ENCODE measurements around the gene PSMB10. TPM values are rescaled to one million over a fixed set of nuclear protein-coding genes. Genes with fewer than 3 reads are reported as not detected.
"Not testable (repeated sequence)": the region's sequence is repeated elsewhere in the genome, so short reads cannot be mapped to it uniquely, and the experiment has no call there.

Gene PSMB10
- polyA plus RNA-seq (2013, experiment 1 of 2), result 12.5 TPM
- polyA plus RNA-seq (2013, experiment 2 of 2), result 10.1 TPM

DNA sequence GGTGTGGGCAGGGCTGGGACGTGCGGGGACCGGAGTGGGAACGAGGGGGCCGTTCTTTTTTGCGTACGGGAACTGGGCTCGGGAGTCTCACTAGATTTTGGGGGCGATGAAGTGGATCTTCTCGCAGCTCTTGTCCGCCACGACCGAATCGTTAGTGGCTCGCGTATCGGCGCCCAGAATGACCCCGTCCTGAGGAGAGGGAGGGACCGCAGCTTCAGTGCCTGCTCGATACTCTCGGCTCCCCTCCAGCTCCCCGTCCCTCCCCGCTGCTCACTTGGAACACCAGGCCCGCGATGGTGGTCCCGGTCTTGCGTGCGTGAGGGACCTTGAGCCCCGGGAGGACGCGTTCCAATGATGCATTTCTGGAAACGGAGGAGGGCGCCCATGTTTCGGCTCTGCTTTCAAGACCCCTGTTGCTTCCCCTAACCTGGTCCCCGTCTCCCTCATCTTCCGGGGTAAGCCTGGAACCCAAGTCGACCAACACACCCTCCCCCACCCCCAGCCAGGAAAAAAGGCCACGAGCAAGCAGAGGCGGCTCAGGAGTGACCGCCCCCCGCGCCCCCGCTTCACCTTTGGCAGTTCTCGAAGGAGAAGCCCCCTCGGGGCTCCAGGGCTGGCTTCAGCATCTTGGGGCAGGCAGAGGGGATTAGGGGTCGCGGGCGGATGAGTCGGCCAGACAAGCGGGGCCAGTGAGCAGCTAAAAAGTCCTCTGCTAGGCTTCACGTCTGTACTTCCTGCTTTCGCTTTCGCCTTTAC, at the start of gene PSMB10:
TSS of gene PSMB10 (minus strand) at position 727 of the 756 bp plus-strand sequence. CDS start at position 626, 101 bp downstream.
- Histone ChIP-seq H3K4me3 (ENCODE audit: extremely low read depth, insufficient read depth, low read length, poor library complexity, severe bottlenecking) (peak within 1 kb of the TSS; percentile 86), H3K36me3 (ENCODE audit: control insufficient read depth, insufficient read depth, low read length) (peaks cover 18% of the 10 kb centered on the region), H3K27ac (ENCODE audit: low read depth, low read length, severe bottlenecking) (peak within 1 kb of the TSS; percentile 62), H3K4me1 (ENCODE audit: control insufficient read depth, insufficient read depth, low read length, poor library complexity, severe bottlenecking) (peaks cover 3% of the 10 kb centered on the region), H3K9me3 (ENCODE audit: control insufficient read depth, low read length) (no peaks in the 10 kb centered on the region)
- WGBS, 2 experiments (ENCODE audit: insufficient coverage in 2 of 2), result 2 to 3% methylated on average over 45 to 53 of the region's 54 CpGs

DNA sequence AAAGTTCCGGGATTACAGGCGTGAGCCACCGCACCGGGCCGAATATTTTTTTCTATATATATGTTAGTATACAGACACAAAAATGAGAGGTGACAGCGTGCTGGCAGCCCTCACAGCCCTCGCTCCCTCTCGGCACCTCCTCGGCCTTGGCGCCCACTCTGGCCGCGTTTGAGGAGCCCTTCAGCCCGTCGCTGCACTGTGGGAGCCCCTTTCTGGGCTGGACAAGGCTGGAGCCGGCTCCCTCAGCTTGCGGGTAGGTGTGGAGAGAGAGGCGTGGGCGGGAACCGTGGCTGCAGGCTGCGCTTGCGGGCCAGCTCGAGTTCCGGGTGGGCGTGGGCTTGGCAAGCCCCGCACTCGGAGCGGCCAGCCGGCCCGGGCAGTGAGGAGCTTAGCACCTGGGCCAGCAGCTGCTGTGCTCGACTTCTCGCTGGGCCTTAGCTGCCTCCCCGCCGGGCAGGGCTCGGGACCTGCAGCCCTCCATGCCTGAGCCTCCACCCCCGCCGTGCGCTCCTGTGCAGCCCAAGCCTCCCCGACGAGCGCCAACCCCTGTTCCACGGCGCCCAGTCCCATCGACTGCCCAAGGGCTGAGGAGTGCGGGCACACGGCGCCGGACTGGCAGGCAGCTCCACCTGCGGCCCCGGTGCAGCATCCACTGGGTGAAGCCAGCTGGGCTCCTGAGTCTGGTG, 45.5 kb upstream of the PSMB10 start:
- Histone ChIP-seq H3K9me3 (ENCODE audit: control insufficient read depth, low read length) (no peaks in the 10 kb centered on the region), H3K4me3 (ENCODE audit: extremely low read depth, insufficient read depth, low read length, poor library complexity, severe bottlenecking) (no peak overlapping the region), H3K27ac (ENCODE audit: low read depth, low read length, severe bottlenecking) (no peak overlapping the region), H3K4me1 (ENCODE audit: control insufficient read depth, insufficient read depth, low read length, poor library complexity, severe bottlenecking) (no peaks in the 10 kb centered on the region), H3K36me3 (ENCODE audit: control insufficient read depth, insufficient read depth, low read length) (no peaks in the 10 kb centered on the region)
- 95 to 96% methylated on average over 38 to 42 of the region's 49 CpGs for WGBS, 2 experiments (ENCODE audit: insufficient coverage in 2 of 2)

GRCh38 chr16:67979955-67980678, 43.5 kb upstream of the PSMB10 start, which contains the start of gene DPEP3:
TSS of gene DPEP3 (minus strand) at chr16:67980499. CDS start at chr16:67980380, 119 bp downstream.
- Histone ChIP-seq H3K27ac (ENCODE audit: low read depth, low read length, severe bottlenecking) (no peak within 1 kb of the TSS), H3K36me3 (ENCODE audit: control insufficient read depth, insufficient read depth, low read length) (no peaks in the 10 kb centered on the region), H3K4me1 (ENCODE audit: control insufficient read depth, insufficient read depth, low read length, poor library complexity, severe bottlenecking) (no peaks in the 10 kb centered on the region), H3K9me3 (ENCODE audit: control insufficient read depth, low read length) (no peaks in the 10 kb centered on the region), H3K4me3 (ENCODE audit: extremely low read depth, insufficient read depth, low read length, poor library complexity, severe bottlenecking) (no peak within 1 kb of the TSS)
- WGBS, 2 experiments (ENCODE audit: insufficient coverage in 2 of 2), result 90 to 96% methylated on average over 48 to 62 of the region's 62 CpGs

DNA sequence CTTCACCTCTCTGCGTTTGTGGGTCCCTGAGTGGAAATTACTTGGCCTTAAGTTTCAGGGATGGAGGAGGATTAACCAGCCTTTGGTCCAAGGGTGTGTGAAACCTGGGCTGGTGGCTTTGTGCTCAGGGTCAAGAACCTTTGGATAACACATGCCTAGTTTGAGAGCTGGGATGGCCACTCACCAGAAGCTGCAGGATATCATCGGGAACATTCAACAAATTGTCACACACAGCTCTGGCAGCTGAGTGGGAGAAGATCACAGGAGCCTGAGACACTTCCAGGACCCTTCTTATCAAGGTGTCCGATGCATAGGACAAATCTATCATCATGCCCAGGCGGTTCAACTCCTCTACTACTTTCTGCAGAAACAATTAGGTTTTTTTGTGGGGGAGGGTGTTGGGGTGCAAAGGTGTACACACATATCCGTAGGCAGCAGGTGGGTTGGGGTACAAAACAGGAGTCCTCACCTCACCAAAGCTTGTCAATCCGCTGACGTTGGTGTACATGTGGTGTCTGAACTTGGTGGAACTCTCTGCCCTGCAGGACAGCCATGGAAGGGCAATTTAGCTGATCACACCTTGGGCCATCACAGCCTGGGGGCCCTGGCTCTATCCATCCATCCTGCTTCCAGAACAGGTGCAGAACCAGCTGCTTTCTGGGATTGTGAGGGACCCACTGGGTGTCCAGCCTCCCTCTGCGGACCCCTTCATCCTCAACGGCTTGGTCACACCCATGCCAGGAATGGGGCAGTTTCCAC, 41.0 kb upstream of the PSMB10 start:
- H3K4me3 ChIP-seq (ENCODE audit: extremely low read depth, insufficient read depth, low read length, poor library complexity, severe bottlenecking), result no peak overlapping the region
- WGBS, 2 experiments (ENCODE audit: insufficient coverage in 2 of 2), result 71 to 81% methylated on average over 5 to 6 of the region's 9 CpGs
- no peaks in the 10 kb centered on the region for H3K9me3 ChIP-seq (ENCODE audit: control insufficient read depth, low read length)
- H3K27ac ChIP-seq (ENCODE audit: low read depth, low read length, severe bottlenecking), result no peak overlapping the region
- no peaks in the 10 kb centered on the region for H3K36me3 ChIP-seq (ENCODE audit: control insufficient read depth, insufficient read depth, low read length)
- H3K4me1 ChIP-seq (ENCODE audit: control insufficient read depth, insufficient read depth, low read length, poor library complexity, severe bottlenecking), result no peaks in the 10 kb centered on the region

DNA sequence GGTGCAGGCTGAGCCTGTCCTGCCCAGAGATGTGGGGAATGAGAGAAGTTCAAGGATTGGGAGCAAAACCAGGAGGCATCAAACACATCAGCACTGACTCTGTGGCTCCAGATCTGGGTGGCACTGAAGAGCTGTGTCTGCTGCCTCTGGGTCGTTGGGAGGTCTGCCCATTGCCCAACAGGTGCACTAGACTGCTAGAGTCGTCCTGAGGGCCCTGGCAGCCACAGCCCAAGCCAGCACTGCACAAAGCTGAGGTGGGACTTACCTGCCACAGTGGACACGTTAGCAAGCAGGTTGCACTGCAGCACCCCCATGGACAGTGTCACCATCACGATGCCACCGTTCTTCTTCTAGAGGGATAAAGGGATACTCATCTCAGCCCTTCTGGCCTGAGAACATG, 40.4 kb upstream of the PSMB10 start:
- H3K36me3 ChIP-seq (ENCODE audit: control insufficient read depth, insufficient read depth, low read length), result no peaks in the 10 kb centered on the region
- no peak overlapping the region for H3K4me3 ChIP-seq (ENCODE audit: extremely low read depth, insufficient read depth, low read length, poor library complexity, severe bottlenecking)
- no peaks in the 10 kb centered on the region for H3K4me1 ChIP-seq (ENCODE audit: control insufficient read depth, insufficient read depth, low read length, poor library complexity, severe bottlenecking)
- 52 to 70% methylated on average over 5 of the region's 5 CpGs for WGBS, 2 experiments (ENCODE audit: insufficient coverage in 2 of 2)
- no peak overlapping the region for H3K27ac ChIP-seq (ENCODE audit: low read depth, low read length, severe bottlenecking)
- H3K9me3 ChIP-seq (ENCODE audit: control insufficient read depth, low read length), result no peaks in the 10 kb centered on the region

DNA sequence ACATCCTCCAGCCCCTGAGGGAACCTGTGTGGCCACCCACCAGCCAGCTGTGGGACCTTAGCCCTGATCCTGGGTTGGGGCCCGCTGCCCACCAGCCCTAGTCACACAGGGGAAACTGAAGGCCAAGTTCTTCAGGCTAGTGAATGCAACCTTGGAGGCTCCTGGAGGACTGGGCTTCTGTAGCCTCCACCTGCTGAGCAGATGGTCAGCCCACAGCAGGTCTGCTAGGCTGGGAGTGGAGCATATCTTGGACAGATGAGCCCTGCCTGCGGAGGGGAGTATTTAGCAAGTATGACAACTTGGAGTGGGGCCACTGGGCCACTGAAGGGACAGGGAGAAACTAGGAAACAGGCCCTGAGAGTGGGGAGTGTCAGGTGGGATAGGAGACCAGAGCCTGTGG, 39.6 kb upstream of the PSMB10 start:
- no peak overlapping the region for H3K4me3 ChIP-seq (ENCODE audit: extremely low read depth, insufficient read depth, low read length, poor library complexity, severe bottlenecking)
- H3K9me3 ChIP-seq (ENCODE audit: control insufficient read depth, low read length), result no peaks in the 10 kb centered on the region
- WGBS, 2 experiments (ENCODE audit: insufficient coverage in 2 of 2), result 86 to 100% methylated on average over 2 of the region's 2 CpGs
- no peak overlapping the region for H3K27ac ChIP-seq (ENCODE audit: low read depth, low read length, severe bottlenecking)
- no peaks in the 10 kb centered on the region for H3K4me1 ChIP-seq (ENCODE audit: control insufficient read depth, insufficient read depth, low read length, poor library complexity, severe bottlenecking)
- no peaks in the 10 kb centered on the region for H3K36me3 ChIP-seq (ENCODE audit: control insufficient read depth, insufficient read depth, low read length)

- H3K27ac ChIP-seq (ENCODE audit: low read depth, low read length, severe bottlenecking), result no peak overlapping the region
- H3K4me3 ChIP-seq (ENCODE audit: extremely low read depth, insufficient read depth, low read length, poor library complexity, severe bottlenecking), result no peak overlapping the region
- H3K4me1 ChIP-seq (ENCODE audit: control insufficient read depth, insufficient read depth, low read length, poor library complexity, severe bottlenecking), result no peaks in the 10 kb centered on the region
- WGBS, 2 experiments (ENCODE audit: insufficient coverage in 2 of 2), result 90% methylated on average over 11 to 12 of the region's 14 CpGs
- H3K36me3 ChIP-seq (ENCODE audit: control insufficient read depth, insufficient read depth, low read length), result no peaks in the 10 kb centered on the region
- no peaks in the 10 kb centered on the region for H3K9me3 ChIP-seq (ENCODE audit: control insufficient read depth, low read length)
Observed at GRCh38 chr16:67975321-67976105, 38.9 kb upstream of the PSMB10 start.

GRCh38 chr16:67972285-67972684, 35.6 kb upstream of the PSMB10 start:
- H3K27ac ChIP-seq (ENCODE audit: low read depth, low read length, severe bottlenecking); H3K4me3 ChIP-seq (ENCODE audit: extremely low read depth, insufficient read depth, low read length, poor library complexity, severe bottlenecking); H3K9me3 ChIP-seq (ENCODE audit: control insufficient read depth, low read length); H3K4me1 ChIP-seq (ENCODE audit: control insufficient read depth, insufficient read depth, low read length, poor library complexity, severe bottlenecking); H3K36me3 ChIP-seq (ENCODE audit: control insufficient read depth, insufficient read depth, low read length): not testable (repeated sequence)
- 84 to 90% methylated on average over 3 to 5 of the region's 7 CpGs for WGBS, 2 experiments (ENCODE audit: insufficient coverage in 2 of 2)

DNA sequence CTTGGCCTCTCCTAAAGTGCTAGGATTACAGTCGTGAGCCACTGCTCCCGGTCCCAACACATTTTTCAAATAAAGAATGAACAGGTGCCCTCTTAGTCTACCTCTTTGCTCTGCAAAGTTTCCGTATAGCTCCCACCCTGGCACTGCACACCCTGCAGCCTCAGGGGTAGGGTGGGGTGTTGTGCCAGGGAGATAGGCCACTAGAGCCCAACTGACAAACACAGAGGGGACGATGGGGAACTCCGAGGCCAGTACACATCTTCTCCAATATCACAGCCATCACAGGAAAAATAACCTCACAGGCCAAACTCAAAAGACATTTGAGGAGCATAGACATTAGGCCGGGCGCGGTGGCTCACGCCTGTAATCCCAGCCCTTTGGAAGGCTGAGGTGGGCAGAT, 34.5 kb upstream of the PSMB10 start:
- no peak overlapping the region for H3K27ac ChIP-seq (ENCODE audit: low read depth, low read length, severe bottlenecking)
- H3K4me1 ChIP-seq (ENCODE audit: control insufficient read depth, insufficient read depth, low read length, poor library complexity, severe bottlenecking), result peaks cover 11% of the 10 kb centered on the region
- H3K36me3 ChIP-seq (ENCODE audit: control insufficient read depth, insufficient read depth, low read length), result peaks cover 3% of the 10 kb centered on the region
- H3K4me3 ChIP-seq (ENCODE audit: extremely low read depth, insufficient read depth, low read length, poor library complexity, severe bottlenecking), result no peak overlapping the region
- WGBS, 2 experiments (ENCODE audit: insufficient coverage in 2 of 2), result 96 to 100% methylated on average over 7 to 8 of the region's 9 CpGs
- no peaks in the 10 kb centered on the region for H3K9me3 ChIP-seq (ENCODE audit: control insufficient read depth, low read length)
